GM19351 (cell line): Measurements from ENCODE around the gene ALDH16A1.

Experiments
- ATAC-seq: cut with Tn5 transposase; IDR thresholded peaks from one replicate; pipeline ENCODE4 v1.9.1; 2021; ENCODE audit warnings: mild to moderate bottlenecking, moderate library complexity; ENCODE audit not compliant: unreplicated experiment

Gene ALDH16A1

DNA sequence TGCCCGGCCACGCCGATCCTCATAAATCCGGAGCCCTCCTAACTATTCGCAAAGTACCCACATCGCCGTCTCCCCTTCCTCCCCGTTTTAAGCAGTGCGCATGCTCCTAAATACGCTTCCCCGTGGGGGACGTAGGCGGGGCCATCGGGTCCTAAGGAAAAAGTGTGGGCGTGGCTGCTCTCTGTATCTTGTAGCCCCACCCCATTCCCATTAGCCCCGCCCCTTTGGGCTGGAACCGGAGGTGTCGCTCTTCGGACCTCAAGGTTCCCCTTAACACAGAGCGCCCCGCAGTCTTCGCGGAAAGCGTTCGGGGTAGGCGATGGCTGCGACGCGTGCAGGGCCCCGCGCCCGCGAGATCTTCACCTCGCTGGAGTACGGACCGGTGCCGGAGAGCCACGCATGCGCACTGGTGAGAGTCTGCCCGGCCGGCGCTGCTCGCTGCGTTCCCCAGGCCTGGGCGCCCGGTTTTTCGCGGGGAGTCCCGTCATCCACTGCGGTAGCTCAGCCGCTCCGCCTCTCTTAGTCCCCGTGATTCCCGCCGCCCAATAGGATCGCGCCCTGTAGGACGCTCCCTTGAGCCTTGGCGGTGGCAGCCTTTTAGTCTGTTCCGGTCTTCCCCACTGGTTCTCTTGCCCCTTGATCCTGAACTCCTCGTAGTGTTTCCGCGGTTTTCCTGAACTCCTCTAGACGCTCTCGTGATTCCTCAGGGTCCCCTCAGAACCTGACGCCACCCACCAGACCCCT is at the start of gene ALDH16A1:
ALDH16A1 (plus strand) TSS at position 213 of the 744 bp plus-strand sequence; CDS start at position 320, 107 bp downstream.
- peak; percentile 83 for ATAC-seq

GRCh38 chr19:49403404-49404187 is 49.4 kb upstream of the ALDH16A1 start:
- no peak for ATAC-seq

- ATAC-seq: no peak
Measured at GRCh38 chr19:49407079-49407478, 45.9 kb upstream of the ALDH16A1 start.

- no peak for ATAC-seq
Measured at GRCh38 chr19:49407482-49408015, 45.5 kb upstream of the ALDH16A1 start.

DNA sequence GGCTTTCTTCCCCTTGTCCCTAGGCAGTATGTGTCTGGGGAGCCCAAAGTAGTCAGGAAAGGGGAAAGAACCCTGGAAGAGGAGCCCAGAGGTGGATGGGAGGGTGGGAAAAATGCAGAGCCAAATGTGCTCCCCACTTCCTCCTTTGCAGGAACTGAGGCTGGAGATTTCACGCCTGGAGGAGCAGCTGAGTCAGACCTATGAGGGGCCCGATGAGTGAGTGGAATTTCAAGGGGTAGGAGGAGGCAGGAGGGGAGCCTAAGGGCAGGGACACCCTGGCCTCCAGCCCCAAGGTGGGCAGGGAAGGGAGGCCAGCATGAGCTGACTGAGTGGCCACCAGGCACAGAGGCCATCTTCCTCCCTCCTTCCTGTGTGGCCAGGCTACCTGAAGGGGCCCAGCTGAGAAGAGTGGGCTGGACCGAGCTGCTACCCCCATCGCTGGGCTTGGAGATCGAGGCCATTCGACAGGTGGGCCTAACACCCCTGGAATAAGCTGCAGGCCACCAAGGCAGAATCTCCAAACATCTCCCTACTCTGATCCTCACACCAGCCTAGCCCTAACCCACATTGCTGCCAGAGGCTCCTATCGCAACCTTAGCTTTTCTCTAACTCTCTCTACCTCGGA is 44.1 kb upstream of the ALDH16A1 start:
- no peak for ATAC-seq

- no peak for ATAC-seq
Measured at GRCh38 chr19:49409441-49410029, 43.5 kb upstream of the ALDH16A1 start.

DNA sequence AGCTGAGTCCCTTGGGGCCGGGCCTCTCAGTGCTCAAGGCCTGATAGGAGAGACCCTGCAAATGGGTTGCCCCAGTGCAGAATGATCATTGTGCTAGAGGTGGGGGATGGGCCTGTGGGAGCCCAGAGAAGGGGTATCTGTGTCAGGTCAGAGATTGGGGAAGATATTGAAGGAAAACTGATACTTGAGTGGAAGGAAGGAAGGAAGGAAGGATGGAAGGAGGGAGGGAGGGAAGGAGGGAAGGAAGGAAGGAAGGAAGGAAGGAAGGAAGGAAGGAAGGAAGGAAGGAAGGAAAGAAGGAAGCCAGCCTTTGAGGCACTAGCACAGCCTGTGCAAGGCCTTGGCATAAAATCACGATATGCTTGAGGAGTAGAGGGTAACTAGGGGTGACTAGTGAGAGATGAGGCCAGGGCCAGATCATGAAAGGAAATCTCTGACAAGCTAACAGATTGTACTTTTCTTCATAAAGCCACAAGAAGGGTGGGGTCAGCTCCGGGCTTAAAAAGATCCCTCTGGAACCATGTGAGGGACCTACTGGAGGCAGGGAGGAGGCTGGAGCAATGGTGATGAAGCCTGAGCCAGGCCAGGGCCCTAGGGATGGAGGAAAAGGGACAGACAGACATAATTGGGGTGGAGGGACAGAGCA is 41.2 kb upstream of the ALDH16A1 start:
- ATAC-seq: no peak

DNA sequence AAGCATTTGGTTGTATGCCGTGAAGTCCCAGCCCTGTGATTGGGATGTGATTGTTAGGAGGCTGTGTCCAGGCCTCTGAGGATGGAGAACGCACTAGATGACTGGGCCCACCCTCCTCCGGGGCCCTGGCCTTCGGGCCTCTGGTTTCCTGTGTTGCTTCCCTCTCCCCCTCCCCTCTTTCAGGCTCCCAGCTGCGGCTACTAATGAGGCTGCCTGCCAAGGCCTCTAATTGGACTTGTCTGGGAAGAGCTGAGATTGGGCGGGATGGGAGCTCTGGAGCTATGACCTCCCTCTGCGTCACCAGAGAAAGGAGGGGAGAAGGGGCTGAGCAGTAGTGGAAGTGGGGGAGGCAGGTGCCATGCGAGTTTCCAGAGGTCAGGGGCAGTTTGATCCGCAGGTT is 39.7 kb upstream of the ALDH16A1 start:
- ATAC-seq: no peak

DNA sequence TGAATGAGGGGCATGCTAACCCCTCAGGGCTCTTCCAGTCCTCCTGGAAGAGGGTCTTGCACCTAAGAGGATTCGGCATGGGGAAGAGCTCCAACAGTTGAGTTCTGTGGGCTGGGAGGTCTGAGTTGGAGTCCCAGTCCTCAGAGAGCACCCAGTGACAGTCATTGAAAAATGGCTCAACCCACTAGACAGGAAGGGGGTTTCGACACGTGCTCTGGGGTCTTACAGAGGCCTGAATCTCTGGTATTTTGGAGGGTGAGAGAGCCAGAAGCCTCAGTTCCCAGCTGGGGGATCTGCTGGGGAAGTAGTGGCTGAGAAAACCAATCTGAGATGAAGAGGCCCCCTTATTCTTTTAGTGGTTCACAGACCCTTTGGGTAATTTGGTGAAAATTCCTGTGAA is 38.8 kb upstream of the ALDH16A1 start:
- no peak for ATAC-seq

DNA sequence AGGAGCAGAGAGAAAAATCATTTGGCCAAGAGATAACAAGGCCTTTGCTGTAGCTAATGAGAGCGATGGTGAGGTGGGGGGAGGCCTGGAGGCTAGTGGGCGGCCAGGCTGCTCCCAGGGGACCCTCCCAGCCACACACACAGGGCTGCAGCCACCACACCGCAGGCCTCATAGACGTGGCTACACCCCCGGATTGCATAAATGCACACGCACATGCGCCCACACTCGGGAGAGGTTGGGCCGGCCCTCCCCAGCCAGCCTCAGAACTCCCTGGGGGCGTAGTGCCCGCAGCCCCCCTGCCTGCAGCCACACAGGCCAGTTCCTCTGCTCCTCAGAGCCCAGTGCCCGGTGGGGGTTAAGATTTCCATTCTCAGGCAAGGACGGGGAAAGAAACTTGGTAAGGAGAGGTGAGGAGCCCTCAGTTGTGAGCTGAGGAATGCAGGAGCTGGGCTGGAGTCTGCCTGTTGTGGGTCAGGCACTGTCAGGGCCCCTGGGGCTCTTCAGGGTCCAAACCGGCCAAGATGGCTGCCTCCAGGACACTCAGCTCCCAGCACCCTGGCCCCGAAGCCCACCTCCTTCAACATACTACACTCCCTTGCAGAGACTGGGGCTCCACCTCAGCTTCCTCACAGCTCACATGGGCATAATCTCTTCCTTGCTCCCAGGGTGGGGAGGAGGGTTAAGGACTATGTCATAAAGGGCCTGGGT is 37.8 kb upstream of the ALDH16A1 start:
- ATAC-seq: peak; percentile 50

- ATAC-seq: no peak
Measured at GRCh38 chr19:49415810-49416200, 37.2 kb upstream of the ALDH16A1 start.

GRCh38 chr19:49417088-49417487 is 35.9 kb upstream of the ALDH16A1 start:
- no peak for ATAC-seq

GRCh38 chr19:49418511-49418910 is 34.5 kb upstream of the ALDH16A1 start:
- ATAC-seq: no peak

GRCh38 chr19:49419173-49419572 is 33.9 kb upstream of the ALDH16A1 start:
- no peak for ATAC-seq

DNA sequence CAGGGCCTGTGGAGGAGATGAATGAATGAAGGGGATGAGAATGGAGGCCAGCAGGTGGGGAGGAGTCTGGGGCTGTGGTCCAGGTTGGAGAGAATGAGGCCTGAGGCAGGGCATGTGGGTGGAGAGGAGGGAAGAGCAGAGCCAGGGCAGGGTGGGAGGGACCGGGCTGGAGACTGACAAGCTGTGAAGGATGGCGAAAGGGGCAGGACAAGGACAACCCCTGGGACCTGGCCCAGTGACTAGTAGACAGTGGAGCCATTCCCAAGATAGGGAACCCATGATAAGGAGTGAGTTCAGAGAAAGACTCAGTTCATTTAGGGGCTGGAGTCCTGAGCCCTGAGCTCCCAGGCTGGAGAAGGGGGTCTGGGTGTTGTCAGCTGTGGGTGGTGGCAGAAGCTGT is 32.8 kb upstream of the ALDH16A1 start:
- ATAC-seq: no peak

DNA sequence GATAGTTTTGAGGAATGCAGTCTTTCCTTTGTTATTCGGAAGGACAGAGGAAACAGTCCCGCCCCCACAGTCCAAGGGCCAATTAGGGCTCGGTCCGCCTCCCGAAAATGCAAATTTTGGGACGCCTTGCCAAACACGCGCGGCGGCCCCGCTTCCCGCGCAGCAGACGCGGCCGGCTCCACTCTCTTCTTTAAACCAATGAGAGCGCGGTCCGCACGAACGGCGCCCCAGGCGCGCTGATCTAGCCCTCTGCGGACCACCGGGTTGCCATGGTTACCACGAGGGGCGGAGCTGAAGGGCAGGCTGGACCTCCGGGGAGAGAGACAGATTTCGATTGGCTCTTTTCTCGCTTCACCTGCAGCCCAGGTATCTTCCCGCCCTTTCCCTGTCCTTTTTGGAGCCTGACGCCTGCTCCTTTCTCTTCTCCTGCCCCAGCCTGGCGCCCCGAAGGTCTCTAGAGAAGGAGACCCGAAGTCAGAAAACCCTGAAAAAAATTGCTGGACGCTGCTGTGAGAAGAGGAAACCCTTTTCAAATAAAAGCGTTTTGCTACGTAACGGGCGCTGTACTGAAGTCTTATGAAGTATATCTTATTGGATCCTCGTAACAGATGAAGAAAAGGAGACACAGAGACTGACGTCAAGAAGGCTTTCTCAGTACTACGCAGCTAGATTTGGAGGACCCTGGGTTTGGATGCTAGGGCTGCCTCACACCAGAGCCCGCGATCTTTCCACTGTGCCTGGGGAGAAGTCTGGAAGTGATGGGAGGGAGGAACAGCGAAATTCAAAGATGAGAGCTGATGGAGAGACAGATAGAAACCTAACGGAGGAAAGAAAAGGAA is 31.8 kb upstream of the ALDH16A1 start:
- ATAC-seq: no peak

GRCh38 chr19:49421878-49422202 is 31.2 kb upstream of the ALDH16A1 start:
- ATAC-seq: no peak

GRCh38 chr19:49422407-49423070 is 30.5 kb upstream of the ALDH16A1 start:
- no peak for ATAC-seq
